Measurements from ENCODE around the gene PSMG3. TPM values are rescaled to one million over a fixed set of nuclear protein-coding genes. Genes with fewer than 3 reads are reported as not detected.
"Not testable (repeated sequence)": the region's sequence is repeated elsewhere in the genome, so short reads cannot be mapped to it uniquely, and the experiment has no call there.

Gene PSMG3
- total RNA-seq, 1 donor from 2014 or later, result 31.1 TPM

DNA sequence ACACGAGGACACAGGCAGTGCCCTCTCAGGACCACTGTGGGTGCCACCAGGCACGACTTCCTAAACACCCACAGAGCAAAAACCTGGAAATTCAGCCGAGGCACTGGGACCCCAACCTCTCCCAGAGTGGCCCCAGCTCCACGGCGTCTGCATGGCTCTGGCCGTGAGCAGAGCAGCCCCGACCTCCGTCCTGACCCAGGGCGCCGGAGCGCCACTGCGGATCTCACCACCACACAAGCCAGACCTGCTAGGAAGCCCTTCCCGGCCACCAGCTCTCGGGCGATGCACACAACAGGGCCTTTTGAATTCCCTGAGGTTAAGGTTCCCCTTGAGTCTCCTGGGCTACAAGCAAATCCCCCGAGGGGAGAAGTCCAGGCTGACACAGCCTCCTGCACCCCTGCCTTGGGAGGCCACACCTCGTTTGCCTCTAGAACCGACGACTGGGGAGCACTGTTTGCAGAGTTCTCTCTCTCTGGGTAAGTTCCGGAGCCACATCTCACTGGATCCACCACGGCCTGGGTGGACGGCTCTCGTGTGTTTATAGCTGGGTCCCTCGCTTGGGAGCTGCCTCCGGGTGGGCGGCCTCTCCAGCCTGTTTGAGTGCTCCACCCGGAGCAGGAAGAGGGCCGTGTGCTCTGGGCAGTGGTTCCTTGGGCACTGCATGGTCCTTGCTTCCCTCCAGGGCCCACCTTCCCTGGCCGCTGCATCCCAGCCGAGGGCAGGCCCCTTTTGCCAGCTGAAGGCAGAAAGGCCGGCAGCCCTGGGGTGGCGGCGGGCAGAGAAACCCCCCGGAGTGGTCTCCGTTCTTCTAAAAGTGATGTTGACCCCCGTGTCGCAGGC is 15.5 kb upstream of the PSMG3 start:
- Mint-ChIP-seq H3K4me1 (peaks cover 10% of the 10 kb centered on the region), H3K9me3 (peaks cover 4% of the 10 kb centered on the region), H3K4me3 (no peak overlapping the region), H3K36me3 (no peaks in the 10 kb centered on the region), H3K27ac (peak overlapping the region; percentile 82), H3K27me3 (ENCODE audit: insufficient read depth, low read depth) (peaks cover 5% of the 10 kb centered on the region)
- Histone ChIP-seq H3F3A (ENCODE audit: low read depth) (no peaks in the 10 kb centered on the region), H3K27ac (no peak overlapping the region), H3K4me3 (no peak overlapping the region), H4K20me1 (ENCODE audit: low read depth) (no peaks in the 10 kb centered on the region), H3K79me2 (ENCODE audit: low read depth) (no peaks in the 10 kb centered on the region), H3K9me3 (ENCODE audit: low read depth) (no peaks in the 10 kb centered on the region), H3K9ac (no peak overlapping the region), H3K36me3 (no peaks in the 10 kb centered on the region), H3K4me2 (no peak overlapping the region), H2AFZ (replicated peaks) (no peak overlapping the region), H3K4me1 (no peaks in the 10 kb centered on the region), H3K27me3 (no peaks in the 10 kb centered on the region)
- no peak for TF ChIP-seq EZH2 (IDR thresholded peaks at IDR 0.05)
- TF ChIP-seq EZH2phosphoT487 (IDR thresholded peaks at IDR 0.05), result no peak
- TF ChIP-seq CTCF (IDR thresholded peaks at IDR 0.05), result no peak
- DNase-seq (ENCODE audit: low spot score), result no peak

DNA sequence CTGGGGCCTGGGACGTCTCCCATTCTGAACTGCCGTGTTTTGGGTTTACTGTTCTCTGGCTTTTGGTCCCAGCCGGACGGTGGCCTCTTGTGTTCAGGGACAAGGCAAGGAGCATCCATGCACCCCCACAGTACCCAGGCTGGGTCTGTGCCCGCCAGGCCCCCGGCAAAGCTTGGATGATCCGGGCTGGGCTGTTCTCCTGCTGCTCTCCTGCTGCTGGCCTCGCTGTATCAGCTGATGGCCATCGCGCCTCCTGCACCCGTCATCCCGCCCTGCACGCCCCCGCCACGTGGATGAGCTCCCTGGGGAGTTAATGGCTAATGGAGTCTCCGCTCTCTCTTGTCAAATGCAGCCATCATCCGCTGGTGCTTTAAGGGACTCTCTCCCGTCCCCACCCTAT is 14.9 kb upstream of the PSMG3 start:
- peaks cover 4% of the 10 kb centered on the region for H3K9me3 Mint-ChIP-seq
- no peak for DNase-seq (ENCODE audit: low spot score)
- peak overlapping the region; percentile 82 for H3K27ac Mint-ChIP-seq

GRCh38 chr7:1583241-1583930 is 13.6 kb upstream of the PSMG3 start:
- not testable (repeated sequence) for H3K4me3 ChIP-seq; H3K4me3 Mint-ChIP-seq; H3K79me2 ChIP-seq (ENCODE audit: low read depth); H2AFZ ChIP-seq (replicated peaks); H3K27me3 Mint-ChIP-seq (ENCODE audit: insufficient read depth, low read depth); H3K9me3 Mint-ChIP-seq; H3F3A ChIP-seq (ENCODE audit: low read depth); H3K4me1 ChIP-seq; H3K27ac ChIP-seq; DNase-seq (ENCODE audit: low spot score); H4K20me1 ChIP-seq (ENCODE audit: low read depth); H3K27ac Mint-ChIP-seq; H3K36me3 ChIP-seq; H3K36me3 Mint-ChIP-seq; H3K27me3 ChIP-seq; H3K4me2 ChIP-seq; H3K9me3 ChIP-seq (ENCODE audit: low read depth); H3K9ac ChIP-seq
- peaks cover 12% of the 10 kb centered on the region for H3K4me1 Mint-ChIP-seq

More for the DNA sequence above, 14.9 kb upstream of the PSMG3 start:
- Histone ChIP-seq H4K20me1 (ENCODE audit: low read depth) (no peaks in the 10 kb centered on the region), H3F3A (ENCODE audit: low read depth) (no peaks in the 10 kb centered on the region), H3K4me1 (no peaks in the 10 kb centered on the region), H3K36me3 (no peaks in the 10 kb centered on the region), H3K4me2 (no peak overlapping the region), H3K79me2 (ENCODE audit: low read depth) (no peaks in the 10 kb centered on the region), H3K4me3 (no peak overlapping the region), H2AFZ (replicated peaks) (no peak overlapping the region), H3K9me3 (ENCODE audit: low read depth) (no peaks in the 10 kb centered on the region), H3K27ac (no peak overlapping the region), H3K9ac (no peak overlapping the region), H3K27me3 (no peaks in the 10 kb centered on the region)
- no peak overlapping the region for H3K4me3 Mint-ChIP-seq
- no peaks in the 10 kb centered on the region for H3K36me3 Mint-ChIP-seq
- TF ChIP-seq EZH2 (IDR thresholded peaks at IDR 0.05) (no peak), EZH2phosphoT487 (IDR thresholded peaks at IDR 0.05) (no peak), CTCF (IDR thresholded peaks at IDR 0.05) (no peak)
- peaks cover 5% of the 10 kb centered on the region for H3K27me3 Mint-ChIP-seq (ENCODE audit: insufficient read depth, low read depth)
- peaks cover 13% of the 10 kb centered on the region for H3K4me1 Mint-ChIP-seq

All from neural progenitor cell (in vitro differentiated cells).